ENCODE data around the gene DCAF11. TPM values are rescaled to one million over a fixed set of nuclear protein-coding genes. Genes with fewer than 3 reads are reported as not detected.
A peak's percentile ranks its signal among the peaks of the same experiment; 100 is the strongest.

The DCAF11 gene
- total RNA-seq: 67.9 and 68.9 TPM in 2 replicates

DNA sequence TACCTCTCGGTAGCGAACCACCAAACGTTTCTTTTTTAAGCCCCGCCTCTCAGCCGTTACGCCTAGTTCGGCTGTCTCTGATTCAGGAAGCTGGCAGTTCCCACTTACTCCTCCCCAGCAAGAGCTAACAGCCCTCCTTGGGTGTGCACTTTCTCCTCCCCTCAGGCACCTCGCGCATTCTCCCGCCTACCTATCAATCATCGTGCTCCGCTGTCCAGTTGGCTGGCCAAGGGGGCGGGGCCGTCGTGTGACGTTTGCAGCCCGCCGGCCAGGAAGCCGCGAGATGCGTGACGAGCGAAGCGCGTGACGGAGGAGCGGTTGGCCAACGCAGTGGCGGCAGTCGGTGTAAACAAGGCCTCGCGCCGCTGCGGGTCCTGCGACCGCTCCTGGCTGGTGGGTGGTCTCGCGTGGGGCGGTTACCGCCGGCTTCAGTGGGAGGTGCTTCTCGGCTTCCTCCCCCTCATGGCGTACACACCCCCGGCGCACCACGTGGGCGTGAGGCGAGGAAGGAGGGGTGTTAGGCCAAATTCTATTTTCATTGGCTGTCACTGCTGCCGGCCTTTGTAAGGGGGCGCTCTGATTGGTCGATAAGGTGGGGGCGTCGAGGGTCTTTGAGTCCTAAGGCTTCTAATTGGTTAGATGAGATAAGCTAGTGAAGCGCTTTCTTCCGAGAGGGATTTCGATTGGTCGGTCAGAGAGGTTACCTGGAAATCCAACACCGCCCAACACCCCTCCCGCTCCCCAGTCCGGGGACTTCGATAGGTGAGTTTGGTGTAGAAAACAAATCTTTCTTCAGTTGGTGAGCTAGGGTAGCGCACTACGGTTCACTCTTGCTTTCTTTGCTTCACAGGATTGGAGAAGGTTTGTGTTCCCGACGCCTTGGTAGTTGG lies at the start of gene DCAF11, which contains the start of gene NRL:
TSS of gene DCAF11 (plus strand) at position 246 of the 890 bp plus-strand sequence. CDS start 818 bp downstream, outside the sequence.
TSS of gene NRL (minus strand) at position 418 of the 890 bp plus-strand sequence. CDS start 32,101 bp downstream, outside the sequence.
- peak; percentile 99 to 100 for DNase-seq (ENCODE audit: low read depth in 2 of 2)

DNA sequence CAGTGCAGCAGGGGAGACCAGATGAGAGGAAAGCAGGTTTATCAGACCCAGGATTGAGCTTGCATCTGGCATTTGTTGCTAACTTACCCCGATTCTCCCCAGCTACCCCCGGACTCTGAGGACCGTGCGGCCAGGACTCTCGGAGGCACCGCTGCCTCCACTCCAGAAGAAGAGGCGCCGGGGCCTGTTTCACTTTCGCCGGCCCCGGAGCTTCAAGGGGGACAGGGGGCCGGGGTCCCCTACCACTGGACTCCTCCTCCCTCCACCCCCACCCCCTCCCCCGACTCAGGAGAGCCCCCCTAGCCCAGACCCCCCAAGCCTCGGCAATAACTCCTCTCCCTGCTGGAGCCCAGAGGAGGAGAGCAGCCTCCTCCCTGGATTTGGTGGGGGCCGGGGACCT lies 49.7 kb upstream of the DCAF11 start:
- DNase-seq (ENCODE audit: low read depth in 2 of 2): no peak

DNA sequence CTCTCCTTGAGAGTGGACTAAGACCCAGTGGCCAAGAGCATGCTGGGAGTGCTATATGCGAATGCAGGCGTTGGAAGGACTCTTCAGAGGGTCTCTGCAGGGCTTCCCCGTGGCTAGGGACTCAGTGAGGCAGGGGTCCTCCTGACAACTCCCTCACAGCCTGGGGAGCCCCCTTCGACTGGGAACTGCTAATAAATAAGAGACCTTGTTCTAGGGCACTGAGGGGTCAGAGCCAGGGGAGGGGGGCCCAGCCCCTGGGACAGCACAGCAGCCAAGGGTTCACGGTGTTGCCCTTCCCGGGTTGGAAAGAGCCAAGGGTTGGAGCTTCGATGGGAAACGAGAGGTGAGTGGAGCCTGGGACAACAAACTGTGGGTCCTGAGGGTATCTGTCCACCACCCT lies 49.2 kb upstream of the DCAF11 start:
- no peak for DNase-seq (ENCODE audit: low read depth in 2 of 2)

DNA sequence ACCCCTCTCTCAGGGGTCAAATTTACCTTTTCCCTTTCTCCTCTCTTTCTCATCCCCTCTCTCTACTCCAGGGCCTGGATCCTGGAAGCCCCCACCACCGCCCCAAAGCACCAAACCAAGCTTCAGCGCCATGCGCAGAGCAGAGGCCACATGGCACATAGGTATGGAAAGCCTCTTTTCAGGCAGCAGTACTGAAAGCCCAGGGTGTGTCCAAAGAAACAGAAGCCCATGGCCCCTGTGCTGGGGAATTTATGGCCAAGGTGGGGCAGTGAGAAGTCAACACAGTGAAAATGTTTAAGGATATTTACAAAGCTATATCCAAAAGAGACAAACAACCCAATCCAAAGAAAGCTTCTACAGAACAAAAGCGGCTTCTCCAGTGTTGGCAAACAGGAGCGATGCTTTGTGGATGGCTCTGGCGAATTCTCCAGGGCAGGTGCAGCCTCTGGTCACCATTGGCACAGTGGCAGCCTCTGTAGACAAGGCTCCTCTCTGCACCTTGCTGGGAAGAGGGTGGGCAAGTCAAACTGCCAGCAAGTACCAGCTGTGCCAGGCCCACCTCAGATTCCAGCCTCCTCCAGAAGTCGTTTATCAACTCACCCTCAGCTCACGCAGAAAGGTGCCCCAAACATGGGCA lies 48.0 kb upstream of the DCAF11 start:
- DNase-seq (ENCODE audit: low read depth in 2 of 2): no peak

DNA sequence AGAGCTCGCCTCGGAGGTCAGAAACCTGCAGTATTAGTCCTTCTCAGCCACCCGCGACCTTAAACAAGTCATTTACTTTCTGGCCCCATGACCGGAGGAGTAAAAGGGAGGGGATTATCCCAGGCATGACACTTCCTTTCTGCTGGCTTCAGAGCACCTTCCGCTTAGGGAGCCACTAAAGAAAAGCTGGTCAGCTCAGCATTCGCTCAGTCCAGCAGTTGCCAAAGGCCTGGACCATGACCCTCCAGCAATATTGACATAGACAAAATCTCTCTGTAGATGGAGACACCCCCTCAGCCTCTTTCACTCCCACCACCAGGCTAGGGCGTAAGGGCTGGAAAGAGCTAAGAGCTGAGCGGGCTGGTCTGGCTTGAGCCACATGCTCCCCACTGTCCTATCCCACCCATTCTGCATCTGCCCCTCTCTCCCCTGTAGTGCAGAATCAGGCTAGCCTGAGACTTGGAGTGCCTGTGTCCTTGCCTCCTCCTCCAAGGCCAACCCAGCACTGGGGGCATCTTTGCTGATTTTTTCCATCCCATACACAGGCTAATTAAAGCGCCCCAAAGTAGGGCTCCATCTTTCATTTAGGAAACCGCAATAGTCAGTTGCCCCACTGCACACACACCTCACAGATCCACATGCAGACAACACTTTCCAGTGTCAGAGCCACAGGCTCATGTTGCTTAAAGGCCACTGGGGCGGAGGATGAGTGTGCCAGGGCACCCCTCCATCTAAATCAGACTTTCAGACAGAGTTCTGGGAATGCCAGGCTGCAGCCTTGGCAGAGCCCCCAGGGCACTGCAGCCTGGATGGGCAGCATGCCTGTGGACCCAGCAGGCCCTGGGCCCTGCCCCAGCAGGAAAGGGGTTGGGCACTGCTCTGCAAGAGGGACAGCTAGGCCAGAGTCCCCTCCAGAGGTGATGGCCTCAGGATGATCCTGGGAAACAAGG lies 47.2 kb upstream of the DCAF11 start:
- no peak for DNase-seq (ENCODE audit: low read depth in 2 of 2)

DNA sequence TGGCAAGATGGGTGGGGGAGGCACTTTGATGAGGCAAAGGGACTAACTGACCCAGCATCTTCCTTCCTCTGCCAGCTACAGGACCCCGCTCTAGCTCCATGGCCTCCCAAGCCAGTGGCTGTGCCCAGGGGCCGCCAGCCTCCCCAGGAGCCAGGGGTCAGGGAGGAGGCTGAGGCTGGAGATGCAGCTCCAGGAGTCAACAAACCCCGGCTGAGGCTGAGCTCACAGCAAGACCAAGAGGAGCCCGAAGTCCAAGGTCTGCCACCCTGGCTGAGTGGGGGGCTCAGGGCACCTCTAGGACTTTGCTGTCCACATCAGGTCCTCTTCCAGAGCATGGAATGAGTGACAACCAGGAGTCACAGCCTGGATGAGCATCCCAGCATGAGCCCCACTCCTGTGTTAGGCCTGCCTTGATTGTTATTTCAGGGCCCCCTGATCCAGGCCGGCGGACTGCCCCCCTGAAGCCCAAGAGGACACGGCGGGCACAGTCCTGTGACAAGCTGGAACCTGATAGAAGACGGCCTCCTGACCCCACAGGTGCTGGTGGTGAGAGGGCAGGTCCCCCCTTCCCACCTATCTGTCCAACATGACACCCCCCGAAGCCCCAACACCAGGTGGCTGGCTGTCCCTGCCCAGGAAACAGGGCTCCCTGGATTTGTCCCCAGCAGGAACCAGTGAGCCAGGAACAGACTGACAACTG lies 45.7 kb upstream of the DCAF11 start:
- DNase-seq (ENCODE audit: low read depth in 2 of 2): no peak

DNA sequence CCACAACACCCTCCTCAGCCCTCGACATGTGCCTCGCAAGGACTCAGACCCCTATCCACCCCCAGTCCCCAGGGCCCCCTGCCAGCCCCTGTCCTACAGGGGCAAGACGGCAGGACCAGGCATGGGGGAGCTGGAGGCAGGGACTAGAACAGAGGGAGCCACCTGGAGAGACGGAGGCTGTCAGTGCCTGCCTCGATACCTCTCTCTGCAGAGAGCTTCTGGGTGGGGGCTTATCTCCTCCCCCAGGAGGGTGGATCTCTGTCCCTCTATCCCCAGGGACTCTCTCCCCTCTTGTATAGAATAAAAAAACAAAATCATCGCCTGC lies 45.2 kb upstream of the DCAF11 start:
- no peak for DNase-seq (ENCODE audit: low read depth in 2 of 2)

DNA sequence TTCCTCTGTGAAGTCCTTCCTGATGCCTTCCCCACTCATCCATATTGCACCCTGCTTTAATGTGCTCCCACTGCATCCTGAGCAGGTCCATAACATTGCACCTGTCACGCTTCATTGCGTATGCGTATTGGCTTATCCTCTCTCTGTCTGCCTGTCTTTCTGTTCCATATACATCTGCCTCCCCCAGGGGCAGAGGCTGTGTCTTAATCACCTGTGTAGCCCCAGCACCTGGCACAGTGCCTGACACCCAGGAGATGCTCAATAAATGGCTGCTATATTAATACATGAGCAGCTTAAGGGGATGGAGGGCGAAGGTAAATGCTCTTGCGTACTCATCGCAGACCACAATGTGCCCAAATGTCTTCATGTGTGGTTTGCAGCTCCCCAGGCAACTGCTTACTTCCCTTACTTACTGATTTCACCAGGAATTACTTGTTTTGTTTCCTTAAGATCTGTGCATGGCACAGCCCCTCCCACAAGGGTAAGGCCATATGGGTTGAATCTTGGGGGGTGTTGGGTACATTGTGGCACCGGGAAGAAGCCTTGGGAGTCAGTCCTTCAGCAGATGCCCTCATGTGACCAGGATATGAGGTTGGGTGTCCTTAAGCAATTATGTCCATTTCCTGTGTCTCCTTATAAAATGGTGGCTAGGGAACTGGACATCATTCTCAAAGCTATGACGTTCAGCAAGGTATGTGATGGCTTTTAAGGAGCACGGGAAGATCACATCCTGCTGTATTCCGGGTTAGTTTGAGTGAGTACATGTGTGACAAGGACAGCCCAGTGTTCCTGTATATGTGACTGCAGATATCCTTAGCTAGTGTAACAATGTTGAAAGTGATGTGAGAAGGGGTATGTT lies 44.1 kb upstream of the DCAF11 start:
- no peak for DNase-seq (ENCODE audit: low read depth in 2 of 2)

DNA sequence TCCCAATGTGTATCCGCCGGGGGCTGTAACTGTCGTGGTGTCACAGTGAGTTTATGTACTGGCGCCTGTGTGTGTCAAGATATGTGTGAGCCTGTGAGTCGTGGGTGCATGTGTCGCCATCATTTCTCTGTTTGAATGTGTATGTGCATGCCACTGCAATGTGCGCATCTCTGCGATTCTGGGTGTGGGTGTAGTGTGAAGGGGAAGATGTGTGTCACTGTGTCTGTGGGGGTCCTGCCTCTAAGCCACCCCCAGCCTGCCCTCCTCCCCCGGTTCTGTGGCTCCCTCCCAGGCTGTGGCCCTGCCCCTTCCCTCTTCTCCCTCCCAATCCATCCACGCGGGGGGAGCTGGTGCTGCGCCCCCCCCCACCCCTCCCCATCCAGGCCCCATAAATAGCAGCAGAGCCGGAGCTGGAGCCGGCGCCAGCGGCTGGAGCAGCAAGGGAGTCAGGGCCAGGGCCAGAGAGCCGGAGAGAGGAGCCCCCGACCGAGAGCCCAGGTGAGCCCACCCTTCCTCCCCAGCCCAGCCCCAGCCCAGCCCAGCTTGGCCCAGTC lies 43.4 kb upstream of the DCAF11 start, which contains the start of gene CPNE6:
TSS of gene CPNE6 (plus strand) at position 419 of the 554 bp plus-strand sequence. CDS start 1,375 bp downstream, outside the sequence.
- DNase-seq (ENCODE audit: low read depth in 2 of 2): no peak

DNA sequence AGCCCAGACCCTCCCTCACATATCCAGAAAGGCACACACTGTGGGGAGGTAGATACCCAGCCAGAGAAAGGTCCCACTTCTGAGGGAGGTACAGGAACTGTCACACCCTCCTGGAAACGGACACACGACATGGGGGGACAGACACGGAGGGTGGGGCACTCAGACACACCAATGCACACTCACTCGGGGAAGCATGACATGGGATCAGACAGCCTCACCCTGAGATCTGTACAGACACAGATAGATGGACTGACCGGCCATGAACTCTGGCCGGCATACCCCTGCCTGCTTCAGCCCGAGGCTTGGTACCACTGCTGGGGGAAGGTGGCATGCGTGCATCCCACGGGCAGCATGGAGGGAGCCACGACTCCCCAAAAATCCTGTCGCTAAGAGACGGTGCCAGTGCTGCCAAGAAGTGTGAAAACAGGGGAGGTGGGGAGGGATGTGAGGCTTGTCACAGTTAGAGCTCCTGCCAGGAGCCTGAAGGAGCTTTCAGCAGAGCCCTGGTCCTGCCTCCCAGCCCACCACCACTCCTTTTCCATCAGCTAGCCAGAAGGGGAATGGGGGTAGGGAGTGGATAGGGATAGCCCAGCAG lies 42.6 kb upstream of the DCAF11 start:
- no peak for DNase-seq (ENCODE audit: low read depth in 2 of 2)

DNA sequence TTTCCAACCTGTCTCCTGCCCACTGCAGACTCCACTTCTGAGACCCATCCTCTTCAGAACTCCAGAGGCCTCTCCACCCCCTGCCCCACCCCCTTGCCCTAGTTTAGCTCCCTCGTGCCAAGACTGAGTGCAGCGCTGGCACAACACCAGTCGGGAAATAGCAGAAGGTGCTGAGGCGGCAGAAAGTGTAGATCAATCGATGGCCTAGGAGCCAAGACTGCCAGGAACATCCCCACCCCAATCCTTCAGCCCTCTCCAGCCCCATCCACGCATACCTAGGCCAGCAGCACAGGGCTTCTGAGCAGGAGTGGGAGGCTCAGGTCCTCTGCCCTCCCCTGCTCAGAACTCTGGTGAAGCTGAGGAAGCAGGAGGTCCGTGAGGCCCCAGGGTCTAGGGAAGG lies 42.1 kb upstream of the DCAF11 start:
- DNase-seq (ENCODE audit: low read depth in 2 of 2): no peak

DNA sequence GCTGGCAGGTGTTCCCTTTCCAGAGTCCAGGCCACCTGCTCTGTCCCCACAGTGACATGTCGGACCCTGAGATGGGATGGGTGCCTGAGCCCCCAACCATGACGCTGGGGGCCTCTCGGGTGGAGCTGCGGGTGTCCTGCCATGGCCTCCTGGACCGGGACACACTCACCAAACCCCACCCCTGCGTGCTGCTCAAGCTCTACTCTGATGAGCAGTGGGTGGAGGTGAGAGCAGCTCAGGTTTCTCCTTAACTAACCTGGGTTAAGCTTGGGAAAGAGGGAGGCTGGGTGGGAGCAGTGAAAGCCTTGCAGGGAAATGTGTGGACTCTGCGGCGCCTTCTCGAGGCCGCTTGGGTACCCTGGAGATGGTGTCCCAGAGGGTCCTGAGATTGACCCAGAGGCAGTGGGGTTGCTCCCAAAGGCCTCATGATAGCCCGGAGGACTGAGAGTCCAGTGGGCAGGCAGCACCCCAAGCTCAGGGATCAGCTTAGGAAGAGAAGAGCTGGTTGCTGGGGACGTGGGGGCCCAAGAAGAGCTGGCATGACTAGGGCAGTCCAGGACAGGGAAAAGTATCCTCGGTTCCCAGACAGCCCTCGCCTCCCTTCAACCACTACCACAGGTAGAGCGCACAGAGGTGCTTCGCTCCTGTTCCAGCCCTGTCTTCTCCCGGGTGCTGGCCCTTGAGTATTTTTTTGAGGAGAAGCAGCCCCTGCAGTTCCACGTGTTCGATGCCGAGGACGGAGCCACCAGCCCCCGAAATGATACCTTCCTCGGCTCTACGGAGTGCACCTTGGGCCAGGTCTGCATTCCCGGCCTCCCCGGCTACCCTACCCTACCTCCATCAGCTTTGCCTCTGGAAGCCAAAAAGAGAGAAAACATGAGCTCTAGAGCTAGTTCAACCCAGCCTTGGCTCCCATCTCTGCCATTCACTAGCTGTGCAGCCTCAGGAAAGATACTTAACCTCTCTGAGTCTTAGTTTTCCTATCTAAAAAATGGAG lies 41.4 kb upstream of the DCAF11 start:
- no peak for DNase-seq (ENCODE audit: low read depth in 2 of 2)

DNA sequence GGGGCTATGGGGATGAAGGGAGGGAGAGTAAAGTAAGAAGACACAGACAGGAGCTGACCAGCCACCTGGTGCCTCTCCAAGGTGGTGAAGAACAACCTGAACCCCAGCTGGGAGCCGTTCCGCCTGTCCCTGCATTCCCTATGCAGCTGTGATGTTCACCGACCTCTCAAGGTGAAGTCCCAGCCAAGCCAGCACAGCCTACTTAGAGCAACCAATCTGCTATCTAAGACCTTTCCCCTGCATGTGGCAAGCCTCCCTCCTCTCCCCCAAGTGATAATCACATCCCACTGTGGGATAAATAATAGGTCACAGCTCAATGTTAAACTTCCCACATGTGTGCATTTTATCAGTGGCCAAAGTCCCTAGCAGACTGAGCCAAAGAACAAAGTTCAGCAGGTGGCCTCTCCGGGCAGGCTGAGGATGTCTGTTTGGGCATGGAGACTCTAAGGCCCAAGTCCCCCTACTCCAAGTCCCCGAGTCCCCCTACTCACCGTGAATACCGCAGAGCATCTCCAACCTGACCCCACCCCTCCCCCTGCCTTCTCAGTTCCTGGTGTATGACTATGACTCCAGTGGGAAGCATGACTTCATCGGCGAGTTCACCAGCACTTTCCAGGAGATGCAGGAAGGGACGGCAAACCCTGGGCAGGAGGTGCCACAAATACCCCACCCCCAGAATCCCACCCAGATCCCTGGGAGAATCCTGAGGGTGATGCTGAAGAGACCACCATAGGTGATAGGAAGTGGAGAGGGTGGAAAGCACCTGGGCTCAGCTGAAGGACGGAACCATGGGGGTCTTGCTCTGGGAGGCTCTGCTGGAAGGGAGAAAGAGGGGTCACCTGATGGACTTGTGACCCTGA lies 39.7 kb upstream of the DCAF11 start:
- no peak for DNase-seq (ENCODE audit: low read depth in 2 of 2)

DNA sequence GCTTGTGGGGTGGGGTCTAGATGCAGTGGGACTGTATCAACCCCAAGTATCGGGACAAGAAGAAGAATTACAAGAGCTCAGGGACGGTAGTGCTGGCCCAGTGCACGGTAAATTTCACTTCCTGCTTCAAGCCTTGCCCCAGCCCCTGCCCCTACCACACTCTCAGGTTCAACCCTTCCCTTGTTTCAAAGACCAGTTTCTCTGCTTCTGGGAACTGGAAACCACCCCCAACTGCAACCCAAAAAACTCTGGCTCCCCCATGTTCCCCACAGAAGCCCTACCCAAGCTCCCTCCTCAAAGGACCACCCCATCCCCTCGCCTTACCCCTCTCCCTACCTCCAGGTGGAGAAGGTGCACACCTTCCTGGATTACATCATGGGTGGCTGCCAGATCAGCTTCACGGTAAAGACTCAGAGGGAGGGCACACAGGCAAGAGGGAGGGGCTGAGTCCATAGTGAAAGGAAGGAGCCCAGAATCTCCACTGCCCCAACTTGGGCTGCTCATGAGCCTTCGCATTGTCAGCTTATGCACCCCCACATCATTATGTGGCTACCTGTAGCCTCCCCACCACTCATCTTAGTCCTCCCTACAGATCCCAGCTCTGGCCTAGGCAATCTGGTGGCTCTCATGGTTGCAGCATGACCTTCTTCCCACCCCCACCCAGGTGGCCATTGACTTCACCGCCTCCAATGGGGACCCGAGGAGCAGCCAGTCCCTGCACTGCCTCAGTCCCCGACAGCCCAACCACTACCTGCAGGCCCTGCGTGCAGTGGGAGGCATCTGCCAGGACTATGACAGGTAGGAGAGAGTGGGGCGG lies 38.9 kb upstream of the DCAF11 start:
- no peak for DNase-seq (ENCODE audit: low read depth in 2 of 2)

DNA sequence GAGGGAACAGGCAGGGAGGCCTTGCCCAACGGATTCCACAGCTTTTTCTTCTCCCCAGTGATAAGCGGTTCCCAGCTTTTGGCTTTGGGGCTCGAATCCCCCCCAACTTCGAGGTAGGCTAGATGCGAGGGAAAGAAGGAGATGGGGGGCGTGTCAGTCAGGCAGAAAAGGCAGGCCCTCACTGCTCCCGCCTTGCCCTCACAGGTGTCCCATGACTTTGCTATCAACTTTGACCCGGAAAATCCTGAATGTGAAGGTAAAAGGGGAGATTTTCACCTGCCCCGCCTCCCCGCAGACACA lies 38.3 kb upstream of the DCAF11 start:
- no peak for DNase-seq (ENCODE audit: low read depth in 2 of 2)

DNA sequence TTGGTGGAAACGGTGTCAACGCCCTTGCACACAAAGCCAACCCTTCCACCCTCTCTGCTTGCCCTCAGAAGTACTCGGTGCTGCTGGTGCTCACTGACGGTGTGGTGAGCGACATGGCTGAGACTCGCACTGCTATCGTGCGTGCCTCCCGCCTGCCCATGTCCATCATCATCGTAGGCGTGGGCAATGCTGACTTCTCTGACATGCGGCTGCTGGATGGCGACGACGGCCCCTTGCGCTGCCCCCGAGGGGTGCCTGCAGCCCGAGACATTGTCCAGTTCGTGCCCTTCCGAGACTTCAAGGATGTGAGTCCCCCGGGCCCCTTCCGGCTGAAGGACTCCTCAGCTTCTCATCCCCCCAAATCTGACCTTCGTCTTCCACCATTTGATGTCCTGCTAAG lies 37.5 kb upstream of the DCAF11 start:
- DNase-seq (ENCODE audit: low read depth in 2 of 2): no peak

All from dermis microvascular lymphatic vessel endothelial cell (primary cell).